Glomerular visceral epithelial cell (primary cell): Measurements from ENCODE around the gene SRPX2.

ENCODE experiments used
- DNase-seq: peaks from one replicate; pipeline ENCODE4 v3.0.0-alpha.2; 2016; ENCODE audit errors: extremely low spot score

Gene SRPX2

GRCh38 chrX:100643956-100644860 lies at the start of gene SRPX2:
TSS of gene SRPX2 (plus strand) at chrX:100644199. CDS start at chrX:100646323, 2,124 bp downstream.
- peak; percentile 71 for DNase-seq

- DNase-seq, result no peak
Observed at GRCh38 chrX:100596601-100597000, 47.4 kb upstream of the SRPX2 start.

GRCh38 chrX:100599456-100599855 lies 44.5 kb upstream of the SRPX2 start:
- no peak for DNase-seq

- DNase-seq, result no peak
Observed at GRCh38 chrX:100600340-100600739, 43.7 kb upstream of the SRPX2 start.

- DNase-seq, result no peak
Observed at GRCh38 chrX:100600758-100601157, 43.2 kb upstream of the SRPX2 start.

GRCh38 chrX:100606753-100607152 lies 37.2 kb upstream of the SRPX2 start:
- DNase-seq, result no peak

GRCh38 chrX:100609591-100609990 lies 34.4 kb upstream of the SRPX2 start:
- no peak for DNase-seq

GRCh38 chrX:100611951-100612350 lies 32.0 kb upstream of the SRPX2 start:
- DNase-seq, result no peak

- DNase-seq, result peak; percentile 38
Observed at GRCh38 chrX:100615005-100615404, 29.0 kb upstream of the SRPX2 start.

- DNase-seq, result no peak
Observed at GRCh38 chrX:100623001-100623400, 21.0 kb upstream of the SRPX2 start.

- peak; percentile 11 for DNase-seq
Observed at GRCh38 chrX:100625985-100626491, 18.0 kb upstream of the SRPX2 start.

GRCh38 chrX:100635040-100635439 lies 9.0 kb upstream of the SRPX2 start:
- no peak for DNase-seq

- DNase-seq, result no peak
Observed at GRCh38 chrX:100635989-100636320, 8.0 kb upstream of the SRPX2 start.

GRCh38 chrX:100636321-100636991 lies 7.5 kb upstream of the SRPX2 start, which contains the start of gene TSPAN6:
TSS of gene TSPAN6 (minus strand) at chrX:100636806. CDS start at chrX:100636694, 112 bp downstream.
- peak; percentile 89 for DNase-seq

- no peak for DNase-seq
Observed at GRCh38 chrX:100642290-100642689, 1.7 kb upstream of the SRPX2 start.

- DNase-seq, result no peak
Observed at GRCh38 chrX:100643212-100643611, 787 bp upstream of the SRPX2 start.

GRCh38 chrX:100645106-100645505 lies 1.1 kb downstream of the SRPX2 start:
- DNase-seq, result no peak

GRCh38 chrX:100647095-100647494 lies 3.1 kb downstream of the SRPX2 start:
- DNase-seq, result peak; percentile 7

- no peak for DNase-seq
Observed at GRCh38 chrX:100647739-100648138, 3.7 kb downstream of the SRPX2 start.

GRCh38 chrX:100648458-100649417 lies 4.7 kb downstream of the SRPX2 start:
- no peak for DNase-seq

GRCh38 chrX:100649550-100650356 lies 5.8 kb downstream of the SRPX2 start:
- DNase-seq, result peak; percentile 15
